HG03460 (cell line): ENCODE results near the gene UBIAD1.

Experiments
- ATAC-seq: cut with Tn5 transposase; IDR thresholded peaks from one replicate; pipeline ENCODE4 v1.9.1; 2021; ENCODE audit not compliant: unreplicated experiment

Gene UBIAD1

GRCh38 chr1:11337580-11338073 is 64.6 kb downstream of the UBIAD1 start:
- ATAC-seq, result no peak
